ENCODE measurements around the gene RUNX1. TPM values are rescaled to one million over a fixed set of nuclear protein-coding genes. Genes with fewer than 3 reads are reported as not detected.

RUNX1 gene
- total RNA-seq, 1 experiment from 2014 or later: 55.2 TPM

GRCh38 chr21:34922479-34922878, 126.6 kb downstream of the RUNX1 start:
- no peak overlapping the region for H3K4me2 ChIP-seq (ENCODE audit: low read length)
- TF ChIP-seq CTCF (conservative IDR thresholded peaks at IDR 0.05; ENCODE audit: low read depth, low read length) (no peak), EZH2 (IDR thresholded peaks at IDR 0.05; ENCODE audit: low read length, unreplicated experiment) (no peak), EZH2phosphoT487 (IDR thresholded peaks at IDR 0.05; ENCODE audit: borderline replicate concordance, low read length) (no peak)
- no peaks in the 10 kb centered on the region for H3F3A ChIP-seq (ENCODE audit: low read length, unreplicated experiment)
- H3K9me2 ChIP-seq (replicated peaks; ENCODE audit: low read length): no peaks in the 10 kb centered on the region
- 0 out of 2 replicates have a peak, but pooled peaks cover 4% of the 10 kb centered on the region for H3K36me3 ChIP-seq (ENCODE audit: low read depth, low read length)
- ChIA-PET CTCF (no interaction called here), POLR2A (ENCODE audit: unreplicated experiment) (no interaction called here)
- H3K9ac ChIP-seq (ENCODE audit: low read length): no peak overlapping the region
- no peak overlapping the region for H3K27ac ChIP-seq (ENCODE audit: low read length)
- intact Hi-C loops (cut with micrococcal nuclease): no loop called here
- ATAC-seq (no peak), DNase-seq (no peak)
- peaks cover 8% of the 10 kb centered on the region; the same call in 1 of the 2 replicates for H3K4me1 ChIP-seq (ENCODE audit: insufficient read depth, low read length)
- H3K79me2 ChIP-seq (ENCODE audit: low read length): no peaks in the 10 kb centered on the region
- H3K27me3 ChIP-seq (ENCODE audit: low read length): no peaks in the 10 kb centered on the region
- BruUV-seq (replicated peaks): no TSS peak
- no peak overlapping the region for H3K4me3 ChIP-seq (ENCODE audit: low read length)
- H2AFZ ChIP-seq (ENCODE audit: low read length): no peak overlapping the region
- H3K9me3 ChIP-seq (ENCODE audit: low read length): no peaks in the 10 kb centered on the region
- no peaks in the 10 kb centered on the region for H4K20me1 ChIP-seq (ENCODE audit: low read length)

- CTCF ChIA-PET: no interaction called here
- no peak for DNase-seq
- ATAC-seq: no peak
Observed at GRCh38 chr21:34921151-34921550, 128.0 kb downstream of the RUNX1 start.

More at GRCh38 chr21:34921151-34921550, 128.0 kb downstream of the RUNX1 start:
- Histone ChIP-seq H3K9ac (ENCODE audit: low read length) (no peak overlapping the region), H3F3A (ENCODE audit: low read length, unreplicated experiment) (no peaks in the 10 kb centered on the region), H3K27me3 (ENCODE audit: low read length) (no peaks in the 10 kb centered on the region), H4K20me1 (ENCODE audit: low read length) (no peaks in the 10 kb centered on the region), H3K9me3 (ENCODE audit: low read length) (no peaks in the 10 kb centered on the region), H3K9me2 (replicated peaks; ENCODE audit: low read length) (no peaks in the 10 kb centered on the region), H2AFZ (ENCODE audit: low read length) (no peak overlapping the region), H3K27ac (ENCODE audit: low read length) (no peak overlapping the region), H3K4me2 (ENCODE audit: low read length) (no peak overlapping the region), H3K36me3 (ENCODE audit: low read depth, low read length) (0 out of 2 replicates have a peak, but pooled peaks cover 4% of the 10 kb centered on the region), H3K4me3 (ENCODE audit: low read length) (no peak overlapping the region), H3K79me2 (ENCODE audit: low read length) (no peaks in the 10 kb centered on the region), H3K4me1 (ENCODE audit: insufficient read depth, low read length) (peaks cover 2% of the 10 kb centered on the region; the same call in 1 of the 2 replicates)
- TF ChIP-seq CTCF (conservative IDR thresholded peaks at IDR 0.05; ENCODE audit: low read depth, low read length) (no peak), EZH2 (IDR thresholded peaks at IDR 0.05; ENCODE audit: low read length, unreplicated experiment) (no peak), EZH2phosphoT487 (IDR thresholded peaks at IDR 0.05; ENCODE audit: borderline replicate concordance, low read length) (no peak)
- intact Hi-C loops (cut with micrococcal nuclease): no loop called here
- BruUV-seq (replicated peaks): no TSS peak
- POLR2A ChIA-PET (ENCODE audit: unreplicated experiment): no interaction called here
